ENCODE data around the gene TMEM143.

GRCh38 chr19:48372904-48373303, 9.2 kb upstream of the TMEM143 start:
- no peak for TF ChIP-seq POLR2A (IDR thresholded peaks at IDR 0.05)
- TF ChIP-seq, protein P1, sequence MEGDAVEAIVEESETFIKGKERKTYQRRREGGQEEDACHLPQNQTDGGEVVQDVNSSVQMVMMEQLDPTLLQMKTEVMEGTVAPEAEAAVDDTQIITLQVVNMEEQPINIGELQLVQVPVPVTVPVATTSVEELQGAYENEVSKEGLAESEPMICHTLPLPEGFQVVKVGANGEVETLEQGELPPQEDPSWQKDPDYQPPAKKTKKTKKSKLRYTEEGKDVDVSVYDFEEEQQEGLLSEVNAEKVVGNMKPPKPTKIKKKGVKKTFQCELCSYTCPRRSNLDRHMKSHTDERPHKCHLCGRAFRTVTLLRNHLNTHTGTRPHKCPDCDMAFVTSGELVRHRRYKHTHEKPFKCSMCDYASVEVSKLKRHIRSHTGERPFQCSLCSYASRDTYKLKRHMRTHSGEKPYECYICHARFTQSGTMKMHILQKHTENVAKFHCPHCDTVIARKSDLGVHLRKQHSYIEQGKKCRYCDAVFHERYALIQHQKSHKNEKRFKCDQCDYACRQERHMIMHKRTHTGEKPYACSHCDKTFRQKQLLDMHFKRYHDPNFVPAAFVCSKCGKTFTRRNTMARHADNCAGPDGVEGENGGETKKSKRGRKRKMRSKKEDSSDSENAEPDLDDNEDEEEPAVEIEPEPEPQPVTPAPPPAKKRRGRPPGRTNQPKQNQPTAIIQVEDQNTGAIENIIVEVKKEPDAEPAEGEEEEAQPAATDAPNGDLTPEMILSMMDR (IDR thresholded peaks at IDR 0.05), result no peak
